GM23338 (cell line): ENCODE measurements around the gene HNMT.

Experiments used
- CREB1 ChIP-seq: fragments of 250-450 bp; sonication (Bioruptor Pico); IDR thresholded peaks from 2 replicates; pipeline ENCODE4 v1.5.0; 2020; ENCODE audit warnings: low read depth, mild to moderate bottlenecking, moderate library complexity
- EZH2 ChIP-seq: fragments of 200-600 bp; sonication (generic); IDR thresholded peaks from one replicate; pipeline ENCODE4 v1.8.0; 2017; ENCODE audit warnings: antibody characterized with exemption, mild to moderate bottlenecking, low read depth; ENCODE audit not compliant: unreplicated experiment
- EZH2phosphoT487 ChIP-seq: fragments of 200-600 bp; sonication (generic); IDR thresholded peaks from one replicate; pipeline ENCODE4 v1.8.1; 2018; ENCODE audit warnings: antibody characterized with exemption; ENCODE audit not compliant: unreplicated experiment
- JUNB ChIP-seq: IDR thresholded peaks from one replicate; pipeline ENCODE4 v1.6.1; 2016; ENCODE audit warnings: antibody characterized with exemption; ENCODE audit not compliant: unreplicated experiment
- POLR2AphosphoS5 ChIP-seq: IDR thresholded peaks from 2 replicates; pipeline ENCODE4 v1.6.1; 2016; ENCODE audit warnings: antibody characterized with exemption, low read depth
- ZNF114 ChIP-seq: fragments of 250-450 bp; sonication (Bioruptor Pico); IDR thresholded peaks from 2 replicates; pipeline ENCODE4 v1.5.0; 2020; ENCODE audit warnings: mild to moderate bottlenecking, moderate library complexity
- TF ChIP-seq, protein P1 (sequence below), 2 experiments: fragments of 200-600 bp in 1 of 2; sonication (generic) in 1 of 2; conservative IDR thresholded peaks; 2 replicates each; pipeline versions ENCODE4 v1.5.1 to v1.6.1; 2016 to 2017; ENCODE audit warnings: antibody characterized with exemption in 2 of 2, low read depth in 2 of 2, mild to moderate bottlenecking in 2 of 2, moderate library complexity in 1 of 2
- TF ChIP-seq, protein P2 (sequence below): IDR thresholded peaks from 2 replicates; pipeline ENCODE4 v1.6.1; 2016; ENCODE audit warnings: antibody characterized with exemption

GRCh38 chr2:138020432-138020831 is 56.2 kb downstream of the HNMT start:
- TF ChIP-seq, protein P1, sequence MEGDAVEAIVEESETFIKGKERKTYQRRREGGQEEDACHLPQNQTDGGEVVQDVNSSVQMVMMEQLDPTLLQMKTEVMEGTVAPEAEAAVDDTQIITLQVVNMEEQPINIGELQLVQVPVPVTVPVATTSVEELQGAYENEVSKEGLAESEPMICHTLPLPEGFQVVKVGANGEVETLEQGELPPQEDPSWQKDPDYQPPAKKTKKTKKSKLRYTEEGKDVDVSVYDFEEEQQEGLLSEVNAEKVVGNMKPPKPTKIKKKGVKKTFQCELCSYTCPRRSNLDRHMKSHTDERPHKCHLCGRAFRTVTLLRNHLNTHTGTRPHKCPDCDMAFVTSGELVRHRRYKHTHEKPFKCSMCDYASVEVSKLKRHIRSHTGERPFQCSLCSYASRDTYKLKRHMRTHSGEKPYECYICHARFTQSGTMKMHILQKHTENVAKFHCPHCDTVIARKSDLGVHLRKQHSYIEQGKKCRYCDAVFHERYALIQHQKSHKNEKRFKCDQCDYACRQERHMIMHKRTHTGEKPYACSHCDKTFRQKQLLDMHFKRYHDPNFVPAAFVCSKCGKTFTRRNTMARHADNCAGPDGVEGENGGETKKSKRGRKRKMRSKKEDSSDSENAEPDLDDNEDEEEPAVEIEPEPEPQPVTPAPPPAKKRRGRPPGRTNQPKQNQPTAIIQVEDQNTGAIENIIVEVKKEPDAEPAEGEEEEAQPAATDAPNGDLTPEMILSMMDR (conservative IDR thresholded peaks at IDR 0.05; ENCODE audit: low read depth in 2 of 2), result peak; percentile 9 to 25; a peak in 2 of 4 replicates
- no peak for TF ChIP-seq EZH2
- no peak for TF ChIP-seq POLR2AphosphoS5
- TF ChIP-seq CREB1, result no peak
- TF ChIP-seq JUNB, result no peak
- TF ChIP-seq EZH2phosphoT487, result no peak
- TF ChIP-seq, protein P2, sequence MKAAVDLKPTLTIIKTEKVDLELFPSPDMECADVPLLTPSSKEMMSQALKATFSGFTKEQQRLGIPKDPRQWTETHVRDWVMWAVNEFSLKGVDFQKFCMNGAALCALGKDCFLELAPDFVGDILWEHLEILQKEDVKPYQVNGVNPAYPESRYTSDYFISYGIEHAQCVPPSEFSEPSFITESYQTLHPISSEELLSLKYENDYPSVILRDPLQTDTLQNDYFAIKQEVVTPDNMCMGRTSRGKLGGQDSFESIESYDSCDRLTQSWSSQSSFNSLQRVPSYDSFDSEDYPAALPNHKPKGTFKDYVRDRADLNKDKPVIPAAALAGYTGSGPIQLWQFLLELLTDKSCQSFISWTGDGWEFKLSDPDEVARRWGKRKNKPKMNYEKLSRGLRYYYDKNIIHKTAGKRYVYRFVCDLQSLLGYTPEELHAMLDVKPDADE, result no peak
- TF ChIP-seq ZNF114 (CRISPR knock-in tag), result no peak
